Left cardiac atrium (tissue), 4 donors: ENCODE measurements around the gene PEDS1. TPM values are rescaled to one million over a fixed set of nuclear protein-coding genes. Genes with fewer than 3 reads are reported as not detected.
"Not testable (repeated sequence)": the region's sequence is repeated elsewhere in the genome, so short reads cannot be mapped to it uniquely, and the experiment has no call there.

Experiments
- ATAC-seq, 2 donors: fragments of 200-7000 bp; cut with Tn5 transposase; one replicate each; pipeline ENCODE4 v1.9.1; 2020; ENCODE audit warnings: mild to moderate bottlenecking in 2 of 2, moderate library complexity in 2 of 2
- DNase-seq: peaks from one replicate; pipeline ENCODE4 v3.0.0-alpha.2; 2020
- intact Hi-C, 2 donors: fragments of 100-400 bp; cut with DNase I; formaldehyde crosslinking; loops; one replicate each; pipeline versions ENCODE4 v1.14.1 to v1.15.1; 2022 to 2023
- long read RNA-seq: library from polyadenylated mRNA; unstranded; transcript quantifications from one replicate; pipeline ENCODE4 v2.0.0, GENCODE V29; 2021
- total RNA-seq, 2 donors: library from RNA; stranded (reverse); fragmentation: NEBNext Ultra II Directional; extraction: Animal tissue kit (Norgen Biotek cat#: 25700); gene quantifications; one replicate each; pipeline ENCODE4 v1.2.1, GENCODE V29; 2021
- donor health status: DM: no; HTN: yes; CAD: no.
- donor health status: DM: no; HTN: yes; CAD: no; lungs with severe emphysema.
- donor health status: DM: yes; HTN: yes; CAD: no.
- donor health status: Dilated cardiomyopathy.

PEDS1 gene
- 10 to 100 TPM; 17.7 to 21.8 TPM for total RNA-seq
- long read RNA-seq, full-length matches to known transcripts = 20 of 29 reads
- long read RNA-seq, partial matches to known transcripts = 8 of 29 reads
- long read RNA-seq, other reads (novel, unspliced or antisense) = 1 of 29 reads

GRCh38 chr20:50153500-50154377, at the start of gene PEDS1:
TSS of gene PEDS1 (minus strand) at chr20:50153723. CDS start at chr20:50153637, 86 bp downstream.
- peak; percentile 94 for DNase-seq
- ATAC-seq = peak; percentile 96 to 98
- intact Hi-C loops = no loop called here

- intact Hi-C loops = no loop called here
Measured at GRCh38 chr20:50202677-50203076, 49.2 kb upstream of the PEDS1 start.

GRCh38 chr20:50201710-50202109, 48.2 kb upstream of the PEDS1 start:
- ATAC-seq, DNase-seq, intact Hi-C loops: not testable (repeated sequence)

More at GRCh38 chr20:50202677-50203076, 49.2 kb upstream of the PEDS1 start:
- ATAC-seq (no peak), DNase-seq (no peak)

- ATAC-seq = peak in 1 of 2 donors; percentile 39
Measured at GRCh38 chr20:50200482-50201104, 47.1 kb upstream of the PEDS1 start.

GRCh38 chr20:50199703-50200102, 46.2 kb upstream of the PEDS1 start:
- intact Hi-C loops = loop anchor here (10.0 kb wide), 2 partner anchors 75 to 105 kb away; no protein-coding TSS in a partner anchor
- DNase-seq = no peak
- no peak for ATAC-seq

More at GRCh38 chr20:50200482-50201104, 47.1 kb upstream of the PEDS1 start:
- intact Hi-C loops = no loop called here
- DNase-seq = no peak

GRCh38 chr20:50198716-50199115, 45.2 kb upstream of the PEDS1 start:
- ATAC-seq = no peak
- DNase-seq = no peak
- intact Hi-C loops = loop anchor here (10.0 kb wide), 2 partner anchors 76 to 106 kb away; no protein-coding TSS in a partner anchor

GRCh38 chr20:50198180-50198666, 44.7 kb upstream of the PEDS1 start:
- ATAC-seq = peak in 1 of 2 donors; percentile 23

GRCh38 chr20:50197463-50198179, 44.1 kb upstream of the PEDS1 start:
- no peak for ATAC-seq
- intact Hi-C loops = loop anchor here (10.0 kb wide), 2 partner anchors 77 to 107 kb away; no protein-coding TSS in a partner anchor
- DNase-seq = no peak

More at GRCh38 chr20:50198180-50198666, 44.7 kb upstream of the PEDS1 start:
- DNase-seq = no peak
- intact Hi-C loops = loop anchor here (10.0 kb wide), 2 partner anchors 77 to 107 kb away; no protein-coding TSS in a partner anchor

- no peak for DNase-seq
- no peak for ATAC-seq
- intact Hi-C loops = loop anchor here (10.0 kb wide), 2 partner anchors 78 to 108 kb away; no protein-coding TSS in a partner anchor
Measured at GRCh38 chr20:50196896-50197295, 43.4 kb upstream of the PEDS1 start.

GRCh38 chr20:50196248-50196647, 42.7 kb upstream of the PEDS1 start:
- intact Hi-C loops = loop anchor here (10.0 kb wide), 2 partner anchors 79 to 109 kb away; no protein-coding TSS in a partner anchor
- DNase-seq = no peak
- no peak for ATAC-seq

GRCh38 chr20:50195524-50196120, 42.1 kb upstream of the PEDS1 start:
- intact Hi-C loops = loop anchor here (10.0 kb wide), 2 partner anchors 79 to 109 kb away; no protein-coding TSS in a partner anchor
- DNase-seq (no peak), ATAC-seq (no peak)

GRCh38 chr20:50194831-50195523, 41.5 kb upstream of the PEDS1 start:
- intact Hi-C loops = loop anchor here (5.0 to 10.0 kb wide), 5 partner anchors 80 to 202 kb away; no protein-coding TSS in a partner anchor
- no peak for DNase-seq
- ATAC-seq = no peak

- no peak for DNase-seq
- no peak for ATAC-seq
- intact Hi-C loops = loop anchor here (5.0 to 10.0 kb wide), 5 partner anchors 80 to 203 kb away; no protein-coding TSS in a partner anchor
Measured at GRCh38 chr20:50194422-50194830, 40.9 kb upstream of the PEDS1 start.

GRCh38 chr20:50193836-50194421, 40.4 kb upstream of the PEDS1 start:
- intact Hi-C loops = loop anchor here (5.0 to 10.0 kb wide), 5 partner anchors 81 to 203 kb away; no protein-coding TSS in a partner anchor
- peak; percentile 45 for DNase-seq

GRCh38 chr20:50193199-50193835, 39.8 kb upstream of the PEDS1 start:
- no peak for ATAC-seq
- no peak for DNase-seq
- intact Hi-C loops = loop anchor here (5.0 to 10.0 kb wide), 5 partner anchors 81 to 204 kb away; no protein-coding TSS in a partner anchor

More at GRCh38 chr20:50193836-50194421, 40.4 kb upstream of the PEDS1 start:
- ATAC-seq = no peak
